Measurements from ENCODE around the gene SAMD13. TPM values are rescaled to one million over a fixed set of nuclear protein-coding genes. Genes with fewer than 3 reads are reported as not detected.

The SAMD13 gene
- total and polyA plus RNA-seq, 2 of the 8 experiments (the other 6 are each of a cell fraction or from before 2014, with no cell fraction given): 0.86 to 2.3 TPM

DNA sequence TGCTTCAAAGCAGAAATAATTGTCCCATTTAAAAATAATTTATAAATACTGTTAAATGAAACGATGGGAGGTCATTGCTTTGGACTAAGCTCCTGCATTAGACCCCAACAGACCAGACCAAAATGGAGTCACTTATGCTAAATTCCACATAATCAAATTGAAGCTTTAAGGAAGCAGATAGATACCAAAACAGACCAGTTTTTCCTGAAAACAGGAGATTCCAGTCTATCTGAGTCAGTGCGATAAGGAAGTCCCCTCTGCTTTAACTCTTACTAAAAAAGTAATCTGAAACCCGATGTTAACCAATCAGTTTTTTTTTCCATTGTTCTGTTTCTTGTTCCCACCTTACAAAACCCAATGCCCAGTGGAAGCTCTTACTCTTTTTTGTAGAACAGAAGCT, 80.6 kb downstream of the SAMD13 start:
- Histone ChIP-seq H3K79me2 (ENCODE audit: control insufficient read depth in 1 of 2, insufficient read depth in 2 of 2, low read length in 2 of 2) (no peaks in the 10 kb centered on the region), H3K23me2 (ENCODE audit: low read depth, low read length) (no peaks in the 10 kb centered on the region), H3K23ac (ENCODE audit: insufficient read length) (no peak overlapping the region), H3K79me1 (ENCODE audit: low read depth, low read length) (no peaks in the 10 kb centered on the region), H3K9ac (replicated peaks in 1 of 4; ENCODE audit: extremely low read depth in 1 of 4, low read depth in 3 of 4, low read length in 3 of 4) (no peak overlapping the region), H3K27ac (ENCODE audit: low read depth, low read length) (no peak overlapping the region), H3K36me3 (ENCODE audit: control insufficient read depth in 2 of 4, insufficient read depth in 4 of 4, low read length in 3 of 4) (no peaks in the 10 kb centered on the region; a peak in 1 of 8 replicates), H4K5ac (ENCODE audit: insufficient read length, low read depth, low read length) (no peak overlapping the region), H3K18ac (ENCODE audit: extremely low read depth, low read length) (no peak overlapping the region), H2AFZ (ENCODE audit: low read length) (no peak overlapping the region), H3K9me3 (ENCODE audit: insufficient read depth in 2 of 2, low read depth in 1 of 2, low read length in 1 of 2) (no peaks in the 10 kb centered on the region), H4K20me1 (replicated peaks in 1 of 2; ENCODE audit: control insufficient read depth in 1 of 2, insufficient read depth in 2 of 2, low read length in 2 of 2) (no peaks in the 10 kb centered on the region), H4K8ac (ENCODE audit: extremely low read depth, insufficient read depth, low read length) (no peak overlapping the region), H4K91ac (replicated peaks; ENCODE audit: insufficient read length, low read length) (no peak overlapping the region), H2BK20ac (ENCODE audit: low read length) (no peak overlapping the region), H3K4ac (replicated peaks; ENCODE audit: insufficient read length, low read depth, low read length) (no peak overlapping the region), H2BK120ac (replicated peaks; ENCODE audit: low read depth, low read length) (no peak overlapping the region), H2BK15ac (ENCODE audit: low read length) (no peak overlapping the region), H3K4me2 (ENCODE audit: insufficient read depth in 1 of 2, low read depth in 2 of 2, low read length in 2 of 2) (no peak overlapping the region), H3K4me1 (replicated peaks in 1 of 4; ENCODE audit: control insufficient read depth in 3 of 4, insufficient read depth in 4 of 4, low read length in 3 of 4) (peaks cover 0 to 2% (median 0%) of the 10 kb centered on the region in 4 experiments; a peak in 2 of 7 replicates), H3K56ac (replicated peaks; ENCODE audit: insufficient read length, low read depth, low read length) (no peak overlapping the region), H2BK12ac (ENCODE audit: low read depth, low read length) (no peak overlapping the region), H3K14ac (ENCODE audit: insufficient read length) (no peak overlapping the region), H3K27me3 (replicated peaks in 1 of 4; ENCODE audit: control insufficient read depth in 3 of 4, extremely low read depth in 1 of 4, insufficient read depth in 3 of 4, low read length in 3 of 4) (no peaks in the 10 kb centered on the region), H2BK5ac (ENCODE audit: low read depth, low read length) (no peak overlapping the region), H3K4me3 (ENCODE audit: extremely low read depth in 1 of 4, insufficient read depth in 2 of 4, low read depth in 3 of 4, low read length in 4 of 4) (no peak overlapping the region), H2AK5ac (ENCODE audit: low read depth, low read length) (no peak overlapping the region)
- ChIA-PET POLR2A (ENCODE audit: partially characterized antibody) (no interaction called here), CTCF (ENCODE audit: partially characterized antibody) (no interaction called here)
- TF ChIP-seq SP2 (IDR thresholded peaks at IDR 0.05; ENCODE audit: low read length): no peak
- TF ChIP-seq CEBPB (IDR thresholded peaks at IDR 0.05; ENCODE audit: low read depth, low read length): no peak
- TF ChIP-seq JUND (IDR thresholded peaks at IDR 0.05; ENCODE audit: low read length): no peak
- no peak for TF ChIP-seq BCL11A (IDR thresholded peaks at IDR 0.05; ENCODE audit: low read depth in 2 of 2, low read length in 2 of 2)
- no peak for TF ChIP-seq EGR1 (IDR thresholded peaks at IDR 0.05; ENCODE audit: borderline replicate concordance, low read depth, low read length)
- TF ChIP-seq, protein P1, sequence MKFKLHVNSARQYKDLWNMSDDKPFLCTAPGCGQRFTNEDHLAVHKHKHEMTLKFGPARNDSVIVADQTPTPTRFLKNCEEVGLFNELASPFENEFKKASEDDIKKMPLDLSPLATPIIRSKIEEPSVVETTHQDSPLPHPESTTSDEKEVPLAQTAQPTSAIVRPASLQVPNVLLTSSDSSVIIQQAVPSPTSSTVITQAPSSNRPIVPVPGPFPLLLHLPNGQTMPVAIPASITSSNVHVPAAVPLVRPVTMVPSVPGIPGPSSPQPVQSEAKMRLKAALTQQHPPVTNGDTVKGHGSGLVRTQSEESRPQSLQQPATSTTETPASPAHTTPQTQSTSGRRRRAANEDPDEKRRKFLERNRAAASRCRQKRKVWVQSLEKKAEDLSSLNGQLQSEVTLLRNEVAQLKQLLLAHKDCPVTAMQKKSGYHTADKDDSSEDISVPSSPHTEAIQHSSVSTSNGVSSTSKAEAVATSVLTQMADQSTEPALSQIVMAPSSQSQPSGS (IDR thresholded peaks at IDR 0.05; ENCODE audit: low read length): no peak
- no peak for TF ChIP-seq SUZ12 (IDR thresholded peaks at IDR 0.05; ENCODE audit: low read length)
- no peak for TF ChIP-seq SP1 (IDR thresholded peaks at IDR 0.05; ENCODE audit: low read depth, low read length)
- no peak for TF ChIP-seq E2F6 (IDR thresholded peaks at IDR 0.05)
- no peak for TF ChIP-seq CREB1 (IDR thresholded peaks at IDR 0.05)
- TF ChIP-seq TAF1 (IDR thresholded peaks at IDR 0.05; ENCODE audit: low read depth, low read length): no peak
- no peak for TF ChIP-seq MAFK (IDR thresholded peaks at IDR 0.05; ENCODE audit: low read depth, low read length)
- TF ChIP-seq JUN (IDR thresholded peaks at IDR 0.05; ENCODE audit: low read depth, low read length): no peak
- FAIRE-seq (no peak), DNase-seq (ENCODE audit: low read depth in 1 of 2, low spot score in 2 of 2) (no peak)
- 93% methylated on average over 3 of the region's 3 CpGs; no CpG with 5 or more reads in 1 of the 2 experiments for WGBS, 2 experiments (ENCODE audit: extremely low coverage in 1 of 2, insufficient coverage in 1 of 2, insufficient read length in 1 of 2, insufficient replicate concordance in 2 of 2, low coverage in 1 of 2, low lambda C conversion rate in 2 of 2, missing lambda C conversion rate in 1 of 2)
